Osteocyte (in vitro differentiated cells): Measurements from ENCODE around the gene PKP2. TPM values are rescaled to one million over a fixed set of nuclear protein-coding genes. Genes with fewer than 3 reads are reported as not detected.
A peak's percentile ranks its signal among the peaks of the same experiment; 100 is the strongest.

Source experiments
- DNase-seq: peaks from one replicate; pipeline ENCODE4 v3.0.0; 2021; ENCODE audit warnings: mixed read lengths; ENCODE audit not compliant: unreplicated experiment; ENCODE audit errors: extremely low spot score
- H3K27ac Mint-ChIP-seq: one replicate; pipeline ENCODE4 v1.8.0; 2021; ENCODE audit warnings: mild to moderate bottlenecking, mixed read lengths; ENCODE audit not compliant: unreplicated experiment
- H3K27me3 Mint-ChIP-seq: one replicate; pipeline ENCODE4 v1.8.0; 2021; ENCODE audit warnings: mixed read lengths; ENCODE audit not compliant: unreplicated experiment
- H3K36me3 Mint-ChIP-seq: one replicate; pipeline ENCODE4 v1.8.0; 2021; ENCODE audit warnings: mixed read lengths; ENCODE audit not compliant: unreplicated experiment
- H3K4me1 Mint-ChIP-seq: one replicate; pipeline ENCODE4 v1.8.0; 2021; ENCODE audit warnings: mixed read lengths; ENCODE audit not compliant: unreplicated experiment
- H3K4me3 Mint-ChIP-seq: one replicate; pipeline ENCODE4 v1.8.0; 2021; ENCODE audit warnings: mild to moderate bottlenecking, moderate library complexity, mixed read lengths; ENCODE audit not compliant: unreplicated experiment
- H3K9me3 Mint-ChIP-seq: one replicate; pipeline ENCODE4 v1.8.0; 2021; ENCODE audit warnings: mixed read lengths; ENCODE audit not compliant: unreplicated experiment
- CTCF ChIP-seq: fragments of 200-600 bp; sonication (generic); IDR thresholded peaks from 2 replicates; pipeline ENCODE4 v1.5.0; 2021; ENCODE audit warnings: antibody characterized with exemption, mild to moderate bottlenecking, moderate library complexity
- total RNA-seq: library from RNA; stranded (reverse); gene quantifications from 2 replicates; pipeline ENCODE4 v1.2.1, GENCODE V29; 2021

PKP2 gene
- total RNA-seq, 1 donor from 2014 or later: 2.1 TPM

GRCh38 chr12:32768518-32768917 is 128.1 kb downstream of the PKP2 start:
- TF ChIP-seq CTCF: no peak
- peaks cover 20% of the 10 kb centered on the region for H3K27me3 Mint-ChIP-seq

DNA sequence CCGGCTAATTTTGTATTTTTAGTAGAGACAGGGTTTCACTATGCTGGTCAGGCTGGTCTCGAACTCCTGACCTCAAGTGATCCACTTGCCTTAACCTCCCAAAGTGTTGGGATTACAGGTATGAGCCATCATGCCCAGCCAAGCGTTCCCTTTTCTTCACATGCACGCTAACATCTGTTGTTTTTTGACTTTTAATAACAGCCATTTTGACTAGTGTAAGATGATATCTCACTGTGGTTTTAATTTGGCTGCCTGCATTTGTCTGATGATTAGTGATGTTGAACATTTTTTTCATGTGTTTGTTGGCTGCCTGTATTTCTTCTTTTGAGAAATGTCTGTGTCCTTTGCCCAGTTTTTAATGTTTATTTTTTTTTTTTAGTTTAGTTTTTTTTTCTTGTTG is 130.7 kb downstream of the PKP2 start:
- Mint-ChIP-seq H3K36me3 (no peaks in the 10 kb centered on the region), H3K4me1 (no peaks in the 10 kb centered on the region), H3K4me3 (no peak overlapping the region), H3K9me3 (no peaks in the 10 kb centered on the region), H3K27ac (no peak overlapping the region), H3K27me3 (peaks cover 22% of the 10 kb centered on the region)
- TF ChIP-seq CTCF: no peak
- DNase-seq: no peak

More at GRCh38 chr12:32768518-32768917, 128.1 kb downstream of the PKP2 start:
- H3K4me1 Mint-ChIP-seq: no peaks in the 10 kb centered on the region
- H3K4me3 Mint-ChIP-seq: no peak overlapping the region
- no peak overlapping the region for H3K27ac Mint-ChIP-seq
- H3K36me3 Mint-ChIP-seq: no peaks in the 10 kb centered on the region
- no peak for DNase-seq
- H3K9me3 Mint-ChIP-seq: no peaks in the 10 kb centered on the region

GRCh38 chr12:32761716-32762115 is 134.9 kb downstream of the PKP2 start:
- H3K27me3 Mint-ChIP-seq: peaks cover 6% of the 10 kb centered on the region
- H3K4me3 Mint-ChIP-seq: no peak overlapping the region
- H3K27ac Mint-ChIP-seq: no peak overlapping the region
- peaks cover 1% of the 10 kb centered on the region for H3K4me1 Mint-ChIP-seq
- DNase-seq: no peak
- H3K36me3 Mint-ChIP-seq: no peaks in the 10 kb centered on the region
- no peaks in the 10 kb centered on the region for H3K9me3 Mint-ChIP-seq
- no peak for TF ChIP-seq CTCF

DNA sequence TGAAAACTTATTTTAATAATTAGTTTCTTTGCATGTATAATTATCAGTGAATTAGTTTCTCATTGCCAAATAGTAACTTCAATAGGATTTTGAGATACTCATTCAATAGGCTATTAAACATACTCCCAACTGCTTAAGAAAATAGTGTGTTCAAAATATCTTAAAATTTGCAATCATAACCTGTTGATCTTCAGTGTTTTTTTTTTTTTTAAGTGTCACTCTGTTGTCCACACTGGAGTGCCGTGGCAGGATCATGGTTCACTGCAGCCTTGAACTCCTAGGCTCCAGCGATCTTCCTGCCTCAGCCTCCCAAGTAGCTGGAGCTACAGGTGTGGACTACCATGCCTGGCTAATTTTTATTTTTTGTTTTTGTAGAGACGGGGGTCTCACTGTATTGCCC is 139.4 kb downstream of the PKP2 start:
- DNase-seq: no peak
- Mint-ChIP-seq H3K4me1 (peaks cover 20% of the 10 kb centered on the region), H3K36me3 (peaks cover 7% of the 10 kb centered on the region), H3K27me3 (peaks cover 2% of the 10 kb centered on the region), H3K27ac (no peak overlapping the region), H3K9me3 (no peaks in the 10 kb centered on the region), H3K4me3 (no peak overlapping the region)
- no peak for TF ChIP-seq CTCF

- DNase-seq: no peak
- Mint-ChIP-seq H3K36me3 (peaks cover 13% of the 10 kb centered on the region), H3K4me1 (peaks cover 20% of the 10 kb centered on the region), H3K27ac (peak overlapping the region; percentile 94), H3K27me3 (no peaks in the 10 kb centered on the region), H3K4me3 (peak overlapping the region; percentile 90), H3K9me3 (no peaks in the 10 kb centered on the region)
- TF ChIP-seq CTCF: no peak
These were observed 140.0 kb downstream of the PKP2 start for GRCh38 chr12:32756476-32757066.
